HCT116 (cell line): Measurements from ENCODE around the gene KRTAP10-1. TPM values are rescaled to one million over a fixed set of nuclear protein-coding genes. Genes with fewer than 3 reads are reported as not detected.

ENCODE experiments used
- ATAC-seq: fragments of 200-7000 bp; cut with Tn5 transposase; 2 replicates; pipeline ENCODE4 v1.9.1; 2020; ENCODE audit warnings: mild to moderate bottlenecking, moderate library complexity
- BruUV-seq: library from RNA; stranded (reverse); fragments of 400-500 nt; replicated peaks from 2 replicates; lab custom pipeline; 2021; lab: Mats Ljungman, UMichigan
- CTCF ChIA-PET: fragments of 300-600 bp; sonication (Branson Sonifier 250); formaldehyde crosslinking; loops from one replicate; lab custom pipeline; 2021; ENCODE audit warnings: antibody characterized with exemption; lab: Charles Lee
- POLR2A ChIA-PET: fragments of 300-600, 350-600 bp; sonication (Branson Sonifier 250); formaldehyde crosslinking; loops from one replicate; lab custom pipeline; 2021; ENCODE audit warnings: antibody characterized with exemption; lab: Charles Lee
- RAD21 ChIA-PET, 2 experiments: fragments of 300-600 bp; sonication (Branson Sonifier 250); formaldehyde crosslinking; loops; one replicate each; lab custom pipeline; 2023; ENCODE audit warnings: low total read pairs in 2 of 2; ENCODE audit not compliant: uncharacterized antibody in 2 of 2, unreplicated experiment in 2 of 2, low non-redundant PET in 1 of 2; lab: Charles Lee
- DNase-seq: peaks from one replicate; pipeline ENCODE4 v3.0.0-alpha.2; 2010; ENCODE audit warnings: low read depth, low spot score
- H2AFZ ChIP-seq: fragments of 200-600 bp; shearing (Covaris generic), sonication (generic); 2 replicates; pipeline ENCODE4 v1.6.1; 2017; ENCODE audit warnings: low read depth, mixed run types, mixed read lengths, antibody characterized with exemption, low read length; ENCODE audit not compliant: poor library complexity, severe bottlenecking
- H3K27ac ChIP-seq: 2 replicates; pipeline ENCODE4 v1.5.1; 2012; ENCODE audit warnings: low read depth, low read length
- H3K27me3 ChIP-seq: fragments of 200-600 bp; sonication (generic); 2 replicates; pipeline ENCODE4 v1.6.1; 2016; ENCODE audit warnings: mixed run types, low read length, mixed read lengths; ENCODE audit not compliant: insufficient read depth
- H3K36me3 ChIP-seq, 2 experiments: fragments of 200-500 bp in 1 of 2; fragments of 200-600 bp in 1 of 2; sonication (Bioruptor generic) in 1 of 2; sonication (generic) in 1 of 2; 2 replicates each; pipeline versions ENCODE4 v1.5.1 to v1.6.1; 2014 to 2016; ENCODE audit warnings: low read length in 2 of 2, inconsistent platforms in 1 of 2, mixed read lengths in 1 of 2, mixed run types in 1 of 2; ENCODE audit not compliant: insufficient read depth in 2 of 2, control insufficient read depth in 1 of 2
- H3K4me1 ChIP-seq, 2 experiments: fragments of 200-600 bp in 1 of 2; sonication (generic) in 1 of 2; 2 replicates each; pipeline versions ENCODE4 v1.5.1 to v1.6.1; 2012 to 2017; ENCODE audit warnings: low read length in 2 of 2, inconsistent platforms in 1 of 2, mild to moderate bottlenecking in 1 of 2, mixed read lengths in 1 of 2, mixed run types in 1 of 2, moderate library complexity in 1 of 2; ENCODE audit not compliant: insufficient read depth in 2 of 2, control insufficient read depth in 1 of 2
- H3K4me2 ChIP-seq: fragments of 200-600 bp; sonication (generic); 2 replicates; pipeline ENCODE4 v1.6.1; 2017; ENCODE audit warnings: mixed run types, low read length, mixed read lengths
- H3K4me3 ChIP-seq, 2 experiments: fragments of 200-600 bp in 1 of 2; sonication (generic) in 1 of 2; replicated peaks in 1 of 2; 2 replicates each; pipeline ENCODE4 v1.5.1; 2011 to 2016; ENCODE audit warnings: low read length in 2 of 2, control low read depth in 1 of 2, low read depth in 1 of 2, mild to moderate bottlenecking in 1 of 2, mixed read lengths in 1 of 2, mixed run types in 1 of 2
- H3K79me2 ChIP-seq: fragments of 200-600 bp; sonication (generic); 2 replicates; pipeline ENCODE4 v1.6.1; 2017; ENCODE audit warnings: mild to moderate bottlenecking, mixed run types, low read length, moderate library complexity, mixed read lengths; ENCODE audit not compliant: insufficient read depth
- H3K9ac ChIP-seq: fragments of 200-600 bp; sonication (generic); 2 replicates; pipeline ENCODE4 v1.6.1; 2016; ENCODE audit warnings: low read length, mixed read lengths
- H3K9me2 ChIP-seq: fragments of 200-600 bp; sonication (generic), shearing (Covaris generic); 2 replicates; pipeline ENCODE4 v1.6.1; 2017; ENCODE audit warnings: mixed run types, mild to moderate bottlenecking, moderate library complexity; ENCODE audit not compliant: insufficient read depth
- H3K9me3 ChIP-seq, 2 experiments: fragments of 200-500 bp in 1 of 2; fragments of 200-600 bp in 1 of 2; sonication (Bioruptor generic) in 1 of 2; sonication (generic) in 1 of 2; 2 replicates each; pipeline ENCODE4 v1.6.1; 2014 to 2017; ENCODE audit warnings: low read length in 2 of 2, mixed read lengths in 2 of 2, inconsistent platforms in 1 of 2, low read depth in 1 of 2, mild to moderate bottlenecking in 1 of 2, mixed run types in 1 of 2, moderate library complexity in 1 of 2; ENCODE audit not compliant: control insufficient read depth in 1 of 2, insufficient read depth in 1 of 2
- H4K20me1 ChIP-seq: fragments of 200-600 bp; sonication (generic), shearing (Covaris generic); 2 replicates; pipeline ENCODE4 v1.6.1; 2017; ENCODE audit warnings: mixed run types, mild to moderate bottlenecking, moderate library complexity; ENCODE audit not compliant: insufficient read depth
- CEBPB ChIP-seq: IDR thresholded peaks from 2 replicates; pipeline ENCODE4 v1.6.1; 2012; ENCODE audit warnings: low read depth
- EGR1 ChIP-seq: IDR thresholded peaks from 2 replicates; pipeline ENCODE4 v1.6.1; 2012; ENCODE audit warnings: low read depth
- EZH2phosphoT487 ChIP-seq: fragments of 200-600 bp; IDR thresholded peaks from 2 replicates; pipeline ENCODE4 v1.6.1; 2018; ENCODE audit warnings: antibody characterized with exemption, borderline replicate concordance
- FOSL1 ChIP-seq: IDR thresholded peaks from 2 replicates; pipeline ENCODE4 v1.6.1; 2012; ENCODE audit warnings: low read depth
- JUND ChIP-seq: IDR thresholded peaks from 2 replicates; pipeline ENCODE4 v1.6.1; 2012
- POLR2A ChIP-seq: IDR thresholded peaks from 2 replicates; pipeline ENCODE4 v1.7.0; 2011; ENCODE audit warnings: borderline replicate concordance; ENCODE audit not compliant: insufficient read depth, insufficient read length; ENCODE audit errors: extremely low read depth
- POLR2AphosphoS5 ChIP-seq: IDR thresholded peaks from 2 replicates; pipeline ENCODE4 v1.6.1; 2011; ENCODE audit warnings: mild to moderate bottlenecking, low read depth, low read length, moderate library complexity
- RAD21 ChIP-seq: IDR thresholded peaks from 2 replicates; pipeline ENCODE4 v1.6.1; 2012; ENCODE audit warnings: low read depth, mild to moderate bottlenecking
- SP1 ChIP-seq: IDR thresholded peaks from 2 replicates; pipeline ENCODE4 v1.6.1; 2012; ENCODE audit warnings: low read depth
- ZFX ChIP-seq: fragments of 450-650 bp; IDR thresholded peaks from 2 replicates; pipeline ENCODE4 v1.6.1; 2017
- ZNF274 ChIP-seq: fragments of 200-500 bp; sonication (Bioruptor generic); IDR thresholded peaks from 2 replicates; pipeline ENCODE4 v1.6.1; 2014; ENCODE audit warnings: mild to moderate bottlenecking, low read depth, low read length, inconsistent platforms
- intact Hi-C: fragments of 100-400 bp; cut with micrococcal nuclease; formaldehyde crosslinking; loops from 2 replicates; pipeline ENCODE4 v1.10.0; 2022
- total RNA-seq: library from RNA; stranded (reverse); gene quantifications from one replicate; pipeline ENCODE4 v1.2.1, GENCODE V29; 2021; ENCODE audit not compliant: unreplicated experiment
- TF ChIP-seq, protein P1 (sequence below): IDR thresholded peaks from 2 replicates; pipeline ENCODE4 v1.6.1; 2012; ENCODE audit warnings: low read depth
- TF ChIP-seq, protein P2 (sequence below), 3 experiments: fragments of 200-600 bp in 1 of 3; sonication (generic) in 1 of 3; IDR thresholded peaks in 2 of 3; conservative IDR thresholded peaks in 1 of 3; 2 replicates each; pipeline ENCODE4 v1.5.1; 2012 to 2017; ENCODE audit warnings: low read depth in 2 of 3, low read length in 2 of 3, antibody characterized with exemption in 1 of 3, borderline replicate concordance in 1 of 3, control low read depth in 1 of 3, mild to moderate bottlenecking in 1 of 3, mixed read lengths in 1 of 3, mixed run types in 1 of 3, moderate library complexity in 1 of 3; ENCODE audit not compliant: insufficient read depth in 1 of 3
- TF ChIP-seq, protein P3 (sequence below): IDR thresholded peaks from 2 replicates; pipeline ENCODE4 v1.6.1; 2012
- TF ChIP-seq, protein P4 (sequence below): IDR thresholded peaks from 2 replicates; pipeline ENCODE4 v1.6.1; 2011; ENCODE audit warnings: mild to moderate bottlenecking, low read length, moderate library complexity; ENCODE audit not compliant: insufficient replicate concordance; ENCODE audit errors: extremely low read depth

KRTAP10-1 gene
- total RNA-seq, 1 experiment from 2014 or later: not detected

DNA sequence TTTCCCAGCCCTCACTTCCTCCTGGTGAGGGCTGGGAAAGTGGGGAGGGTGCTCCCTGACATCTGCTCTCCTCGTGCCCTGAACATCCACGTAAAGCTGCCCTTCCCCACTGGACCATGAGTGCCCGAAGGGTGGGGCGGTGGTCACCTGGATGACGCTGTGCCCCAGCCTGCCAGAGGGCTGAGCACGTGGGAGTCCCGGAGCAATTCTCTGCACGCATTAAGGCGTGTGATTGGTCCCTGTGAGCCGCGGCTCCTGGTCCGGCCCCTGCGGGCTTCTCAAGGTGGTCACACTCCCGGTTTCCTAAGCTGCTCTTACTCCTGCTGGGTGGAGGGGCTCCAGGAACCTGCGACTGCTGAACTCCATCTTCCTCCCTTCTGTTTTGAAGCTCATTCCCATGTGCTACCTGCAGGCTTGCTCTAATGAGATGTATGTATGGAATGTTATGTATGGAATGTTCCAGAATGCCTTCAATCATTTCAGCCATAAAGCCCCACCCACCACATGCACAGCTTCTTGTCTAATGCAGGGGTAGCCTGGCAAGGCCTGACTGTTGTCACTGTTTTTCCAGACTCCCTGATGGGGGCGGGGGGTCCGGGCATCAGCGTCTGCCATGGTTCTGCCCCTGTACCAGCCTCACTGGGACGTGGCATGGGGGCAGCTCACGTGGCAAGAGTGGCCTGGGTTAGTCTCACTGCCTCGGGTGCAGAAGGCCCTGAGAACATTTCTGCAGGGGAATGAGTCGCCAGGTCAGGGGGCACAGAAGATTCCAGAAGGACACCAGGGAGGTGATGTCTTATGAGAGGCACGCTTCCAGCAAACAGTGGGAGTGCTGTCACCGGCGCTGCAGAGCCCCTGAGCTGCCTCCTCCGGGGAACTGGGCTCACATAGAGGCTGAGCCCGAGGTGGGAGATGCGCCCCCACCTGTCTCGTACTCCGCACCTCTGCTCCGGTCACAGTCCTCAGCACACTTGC lies 19.4 kb downstream of the KRTAP10-1 start:
- no peak overlapping the region for H3K27ac ChIP-seq
- no peak for DNase-seq
- H3K36me3 ChIP-seq: no peaks in the 10 kb centered on the region
- intact Hi-C loops: no loop called here
- no TSS peak for BruUV-seq
- RAD21 ChIA-PET: no interaction called here
- ATAC-seq: no peak
- H3K27me3 ChIP-seq: no peaks in the 10 kb centered on the region
- H2AFZ ChIP-seq: no peak overlapping the region
- no peaks in the 10 kb centered on the region for H3K9me2 ChIP-seq
- no peak overlapping the region for H3K4me2 ChIP-seq
- CTCF ChIA-PET: no interaction called here
- peaks cover 12% of the 10 kb centered on the region; the same call in 1 of the 2 replicates for H3K79me2 ChIP-seq
- H3K9ac ChIP-seq: no peak overlapping the region
- no peak overlapping the region for H3K4me3 ChIP-seq
- peaks cover 3 to 13% of the 10 kb centered on the region in 2 experiments; a peak in 2 of 4 replicates for H3K4me1 ChIP-seq
- peaks cover 4 to 17% of the 10 kb centered on the region in 2 experiments; a peak in 1 of 4 replicates for H3K9me3 ChIP-seq
- TF ChIP-seq CEBPB (no peak), POLR2AphosphoS5 (no peak), JUND (no peak), EGR1 (no peak), SP1 (no peak), POLR2A (no peak), ZFX (no peak), ZNF274 (no peak), RAD21 (no peak), EZH2phosphoT487 (no peak), FOSL1 (no peak)
- TF ChIP-seq, protein P1, sequence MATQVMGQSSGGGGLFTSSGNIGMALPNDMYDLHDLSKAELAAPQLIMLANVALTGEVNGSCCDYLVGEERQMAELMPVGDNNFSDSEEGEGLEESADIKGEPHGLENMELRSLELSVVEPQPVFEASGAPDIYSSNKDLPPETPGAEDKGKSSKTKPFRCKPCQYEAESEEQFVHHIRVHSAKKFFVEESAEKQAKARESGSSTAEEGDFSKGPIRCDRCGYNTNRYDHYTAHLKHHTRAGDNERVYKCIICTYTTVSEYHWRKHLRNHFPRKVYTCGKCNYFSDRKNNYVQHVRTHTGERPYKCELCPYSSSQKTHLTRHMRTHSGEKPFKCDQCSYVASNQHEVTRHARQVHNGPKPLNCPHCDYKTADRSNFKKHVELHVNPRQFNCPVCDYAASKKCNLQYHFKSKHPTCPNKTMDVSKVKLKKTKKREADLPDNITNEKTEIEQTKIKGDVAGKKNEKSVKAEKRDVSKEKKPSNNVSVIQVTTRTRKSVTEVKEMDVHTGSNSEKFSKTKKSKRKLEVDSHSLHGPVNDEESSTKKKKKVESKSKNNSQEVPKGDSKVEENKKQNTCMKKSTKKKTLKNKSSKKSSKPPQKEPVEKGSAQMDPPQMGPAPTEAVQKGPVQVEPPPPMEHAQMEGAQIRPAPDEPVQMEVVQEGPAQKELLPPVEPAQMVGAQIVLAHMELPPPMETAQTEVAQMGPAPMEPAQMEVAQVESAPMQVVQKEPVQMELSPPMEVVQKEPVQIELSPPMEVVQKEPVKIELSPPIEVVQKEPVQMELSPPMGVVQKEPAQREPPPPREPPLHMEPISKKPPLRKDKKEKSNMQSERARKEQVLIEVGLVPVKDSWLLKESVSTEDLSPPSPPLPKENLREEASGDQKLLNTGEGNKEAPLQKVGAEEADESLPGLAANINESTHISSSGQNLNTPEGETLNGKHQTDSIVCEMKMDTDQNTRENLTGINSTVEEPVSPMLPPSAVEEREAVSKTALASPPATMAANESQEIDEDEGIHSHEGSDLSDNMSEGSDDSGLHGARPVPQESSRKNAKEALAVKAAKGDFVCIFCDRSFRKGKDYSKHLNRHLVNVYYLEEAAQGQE: no peak
- TF ChIP-seq, protein P2, sequence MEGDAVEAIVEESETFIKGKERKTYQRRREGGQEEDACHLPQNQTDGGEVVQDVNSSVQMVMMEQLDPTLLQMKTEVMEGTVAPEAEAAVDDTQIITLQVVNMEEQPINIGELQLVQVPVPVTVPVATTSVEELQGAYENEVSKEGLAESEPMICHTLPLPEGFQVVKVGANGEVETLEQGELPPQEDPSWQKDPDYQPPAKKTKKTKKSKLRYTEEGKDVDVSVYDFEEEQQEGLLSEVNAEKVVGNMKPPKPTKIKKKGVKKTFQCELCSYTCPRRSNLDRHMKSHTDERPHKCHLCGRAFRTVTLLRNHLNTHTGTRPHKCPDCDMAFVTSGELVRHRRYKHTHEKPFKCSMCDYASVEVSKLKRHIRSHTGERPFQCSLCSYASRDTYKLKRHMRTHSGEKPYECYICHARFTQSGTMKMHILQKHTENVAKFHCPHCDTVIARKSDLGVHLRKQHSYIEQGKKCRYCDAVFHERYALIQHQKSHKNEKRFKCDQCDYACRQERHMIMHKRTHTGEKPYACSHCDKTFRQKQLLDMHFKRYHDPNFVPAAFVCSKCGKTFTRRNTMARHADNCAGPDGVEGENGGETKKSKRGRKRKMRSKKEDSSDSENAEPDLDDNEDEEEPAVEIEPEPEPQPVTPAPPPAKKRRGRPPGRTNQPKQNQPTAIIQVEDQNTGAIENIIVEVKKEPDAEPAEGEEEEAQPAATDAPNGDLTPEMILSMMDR (IDR thresholded peaks at IDR 0.05 in 2 of 3, conservative IDR thresholded peaks at IDR 0.05 in 1 of 3; ENCODE audit: borderline replicate concordance in 1 of 3, insufficient read depth in 1 of 3, low read depth in 2 of 3, low read length in 2 of 3): no peak
- TF ChIP-seq, protein P3, sequence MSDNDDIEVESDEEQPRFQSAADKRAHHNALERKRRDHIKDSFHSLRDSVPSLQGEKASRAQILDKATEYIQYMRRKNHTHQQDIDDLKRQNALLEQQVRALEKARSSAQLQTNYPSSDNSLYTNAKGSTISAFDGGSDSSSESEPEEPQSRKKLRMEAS: no peak
- TF ChIP-seq, protein P4, sequence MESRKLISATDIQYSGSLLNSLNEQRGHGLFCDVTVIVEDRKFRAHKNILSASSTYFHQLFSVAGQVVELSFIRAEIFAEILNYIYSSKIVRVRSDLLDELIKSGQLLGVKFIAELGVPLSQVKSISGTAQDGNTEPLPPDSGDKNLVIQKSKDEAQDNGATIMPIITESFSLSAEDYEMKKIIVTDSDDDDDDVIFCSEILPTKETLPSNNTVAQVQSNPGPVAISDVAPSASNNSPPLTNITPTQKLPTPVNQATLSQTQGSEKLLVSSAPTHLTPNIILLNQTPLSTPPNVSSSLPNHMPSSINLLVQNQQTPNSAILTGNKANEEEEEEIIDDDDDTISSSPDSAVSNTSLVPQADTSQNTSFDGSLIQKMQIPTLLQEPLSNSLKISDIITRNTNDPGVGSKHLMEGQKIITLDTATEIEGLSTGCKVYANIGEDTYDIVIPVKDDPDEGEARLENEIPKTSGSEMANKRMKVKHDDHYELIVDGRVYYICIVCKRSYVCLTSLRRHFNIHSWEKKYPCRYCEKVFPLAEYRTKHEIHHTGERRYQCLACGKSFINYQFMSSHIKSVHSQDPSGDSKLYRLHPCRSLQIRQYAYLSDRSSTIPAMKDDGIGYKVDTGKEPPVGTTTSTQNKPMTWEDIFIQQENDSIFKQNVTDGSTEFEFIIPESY: no peak
- TF ChIP-seq, all 23 proteins: peak for 0
- POLR2A ChIA-PET: no interaction called here
- no peaks in the 10 kb centered on the region for H4K20me1 ChIP-seq
